CD14-positive monocyte (primary cell): ENCODE results near the gene GTF2H3. TPM values are rescaled to one million over a fixed set of nuclear protein-coding genes. Genes with fewer than 3 reads are reported as not detected.

ENCODE experiments used
- DNase-seq, 3 donors: peaks; one replicate each; pipeline ENCODE4 v3.0.0-alpha.2; 2011 to 2022
- H2AFZ ChIP-seq: 2 replicates; pipeline ENCODE4 v1.6.0; 2012; ENCODE audit warnings: mild to moderate bottlenecking, low read depth, low read length, inconsistent platforms; ENCODE audit not compliant: insufficient read depth, poor library complexity, severe bottlenecking
- H3K27ac ChIP-seq, 2 donors: 1 replicate in 1 of 2; 2 replicates in 1 of 2; pipeline ENCODE4 v1.5.1; 2012 to 2013; ENCODE audit warnings: low read length in 2 of 2, control low read depth in 1 of 2, inconsistent platforms in 1 of 2, low read depth in 1 of 2, mild to moderate bottlenecking in 1 of 2
- H3K27me3 ChIP-seq, 2 donors: one replicate each; pipeline versions ENCODE4 v1.6.0 to v1.6.1; 2011 to 2013; ENCODE audit warnings: low read length in 2 of 2; ENCODE audit not compliant: control insufficient read depth in 2 of 2, insufficient read depth in 2 of 2
- H3K36me3 ChIP-seq, 2 donors: replicated peaks in 1 of 2; 1 replicate in 1 of 2; 2 replicates in 1 of 2; pipeline versions ENCODE4 v1.5.1 to v1.6.1; 2012 to 2013; ENCODE audit warnings: low read length in 2 of 2, control low read depth in 1 of 2, inconsistent platforms in 1 of 2, mild to moderate bottlenecking in 1 of 2; ENCODE audit not compliant: insufficient read depth in 2 of 2, control insufficient read depth in 1 of 2
- H3K4me1 ChIP-seq, 2 donors: 1 replicate in 1 of 2; 2 replicates in 1 of 2; pipeline versions ENCODE4 v1.5.1 to v1.6.1; 2012 to 2013; ENCODE audit warnings: low read length in 2 of 2, control low read depth in 1 of 2, inconsistent platforms in 1 of 2, mild to moderate bottlenecking in 1 of 2, moderate library complexity in 1 of 2; ENCODE audit not compliant: insufficient read depth in 2 of 2, control insufficient read depth in 1 of 2
- H3K4me2 ChIP-seq: replicated peaks from 2 replicates; pipeline ENCODE3; 2012; ENCODE audit warnings: low read length, moderate library complexity, mild to moderate bottlenecking; ENCODE audit not compliant: poor library complexity, severe bottlenecking; ENCODE audit errors: extremely low read depth
- H3K4me3 ChIP-seq, 3 experiments: fragments of 200-600 bp in 1 of 3; sonication (generic) in 1 of 3; replicated peaks in 1 of 3; 1 replicate in 2 of 3; 2 replicates in 1 of 3; pipeline ENCODE4 v1.5.1; 2011 to 2013; ENCODE audit warnings: low read length in 3 of 3, mild to moderate bottlenecking in 3 of 3, control low read depth in 2 of 3, low read depth in 2 of 3, inconsistent platforms in 1 of 3, moderate library complexity in 1 of 3
- H3K79me2 ChIP-seq: 2 replicates; pipeline ENCODE4 v1.6.0; 2012; ENCODE audit warnings: mild to moderate bottlenecking, control low read depth, inconsistent platforms, low read length, moderate library complexity; ENCODE audit not compliant: insufficient read depth
- H3K9ac ChIP-seq: 2 replicates; pipeline ENCODE4 v1.6.0; 2017; ENCODE audit warnings: low read length, mild to moderate bottlenecking; ENCODE audit not compliant: insufficient read depth, poor library complexity, severe bottlenecking
- H3K9me3 ChIP-seq, 2 donors: replicated peaks in 1 of 2; 1 replicate in 1 of 2; 2 replicates in 1 of 2; pipeline versions ENCODE4 v1.5.1 to v1.6.1; 2012 to 2013; ENCODE audit warnings: low read length in 2 of 2, control low read depth in 1 of 2; ENCODE audit not compliant: control insufficient read depth in 1 of 2, insufficient read depth in 1 of 2
- H4K20me1 ChIP-seq: 2 replicates; pipeline ENCODE4 v1.6.0; 2012; ENCODE audit warnings: mild to moderate bottlenecking, low read length, control low read depth, moderate library complexity; ENCODE audit not compliant: insufficient read depth
- H3K27ac Mint-ChIP-seq, 7 donors: one replicate each; pipeline ENCODE4 v1.8.0; 2020; ENCODE audit warnings: mild to moderate bottlenecking in 7 of 7, mixed read lengths in 7 of 7, moderate library complexity in 6 of 7, inconsistent platforms in 2 of 7
- H3K27me3 Mint-ChIP-seq, 3 donors: one replicate each; pipeline ENCODE4 v1.8.0; 2021 to 2022; ENCODE audit warnings: low read depth in 3 of 3, mild to moderate bottlenecking in 3 of 3, mixed read lengths in 3 of 3, moderate library complexity in 3 of 3, inconsistent platforms in 1 of 3
- H3K36me3 Mint-ChIP-seq, 2 donors: one replicate each; pipeline ENCODE4 v1.8.0; 2020; ENCODE audit warnings: mixed read lengths in 2 of 2, inconsistent platforms in 1 of 2, mild to moderate bottlenecking in 1 of 2
- H3K4me1 Mint-ChIP-seq: one replicate; pipeline ENCODE4 v1.8.0; 2020; ENCODE audit warnings: mild to moderate bottlenecking, mixed read lengths
- H3K4me3 Mint-ChIP-seq, 2 donors: one replicate each; pipeline ENCODE4 v1.8.0; 2020; ENCODE audit warnings: mild to moderate bottlenecking in 2 of 2, mixed read lengths in 2 of 2, moderate library complexity in 1 of 2
- H3K9me3 Mint-ChIP-seq, 7 donors: one replicate each; pipeline ENCODE4 v1.8.0; 2020 to 2022; ENCODE audit warnings: mixed read lengths in 7 of 7, mild to moderate bottlenecking in 6 of 7, moderate library complexity in 6 of 7, inconsistent platforms in 2 of 7
- CTCF ChIP-seq: fragments of 200-600 bp; IDR thresholded peaks from one replicate; pipeline ENCODE4 v1.8.0; 2022; ENCODE audit warnings: antibody characterized with exemption, mild to moderate bottlenecking
- WGBS: methylation state at CpG from one replicate; pipeline ENCODE4 v1.1.5; 2013; ENCODE audit warnings: missing lambda C conversion rate; ENCODE audit not compliant: insufficient coverage; 5-methylcytosine and 5-hydroxymethylcytosine counted together
- intact Hi-C, 2 donors: fragments of 100-400 bp; cut with micrococcal nuclease; formaldehyde crosslinking; loops; one replicate each; pipeline versions ENCODE4 v1.15.0 to v1.15.1; 2023
- polyA plus RNA-seq, 3 donors: library from polyadenylated mRNA; depleted of rRNA in 1 of 3; unstranded in 2 of 3; stranded (reverse) in 1 of 3; fragments of 300-500 nt in 2 of 3; fragments of >200 nt in 1 of 3; fragmentation: Illumina TruSeq in 2 of 3; gene quantifications; 1 replicate in 2 of 3; 2 replicates in 1 of 3; pipeline ENCODE4 v1.2.3, GENCODE V29; 2012 to 2021

The GTF2H3 gene
- polyA plus RNA-seq, 3 donors: 8.2 to 21.7 (median 12.3) TPM

- 100% methylated on average over 1 of the region's 2 CpGs for WGBS
- Histone ChIP-seq H3K27me3 (no peaks in the 10 kb centered on the region), H4K20me1 (no peaks in the 10 kb centered on the region), H3K79me2 (no peaks in the 10 kb centered on the region), H3K36me3 (peaks cover 80 to 99% of the 10 kb centered on the region in 2 donors), H3K4me2 (no peak overlapping the region), H3K4me1 (no peaks in the 10 kb centered on the region), H3K27ac (no peak overlapping the region), H3K9me3 (no peaks in the 10 kb centered on the region), H2AFZ (no peak overlapping the region), H3K9ac (no peak overlapping the region), H3K4me3 (no peak overlapping the region)
- no peak for DNase-seq
- no peak overlapping the region for H3K4me3 Mint-ChIP-seq
- peak overlapping the region in 1 of 7 donors; percentile 36 for H3K27ac Mint-ChIP-seq
- H3K36me3 Mint-ChIP-seq: peaks cover 82 to 93% of the 10 kb centered on the region in 2 donors
- H3K27me3 Mint-ChIP-seq: peaks cover 0 to 1% (median 0%) of the 10 kb centered on the region in 3 donors
- no peak for TF ChIP-seq CTCF
- H3K9me3 Mint-ChIP-seq: no peaks in the 10 kb centered on the region
- intact Hi-C loops: no loop called here
- no peaks in the 10 kb centered on the region for H3K4me1 Mint-ChIP-seq
These were observed 19.5 kb upstream of the GTF2H3 start for GRCh38 chr12:123614110-123614509.

- H3K27me3 ChIP-seq: no peaks in the 10 kb centered on the region
- H3K36me3 ChIP-seq: peaks cover 76 to 99% of the 10 kb centered on the region in 2 donors
- H3K4me3 ChIP-seq: no peak overlapping the region
- intact Hi-C loops: no loop called here
- DNase-seq: no peak
- H3K4me2 ChIP-seq: no peak overlapping the region
- H3K9ac ChIP-seq: no peak overlapping the region
- no peak overlapping the region for H3K27ac ChIP-seq
- no peaks in the 10 kb centered on the region for H3K9me3 ChIP-seq
- 86% methylated on average over 4 of the region's 4 CpGs for WGBS
- H3K4me1 Mint-ChIP-seq: no peaks in the 10 kb centered on the region
- no peaks in the 10 kb centered on the region for H3K79me2 ChIP-seq
- no peaks in the 10 kb centered on the region for H3K9me3 Mint-ChIP-seq
- no peak for TF ChIP-seq CTCF
- H3K27ac Mint-ChIP-seq: no peak overlapping the region
- no peaks in the 10 kb centered on the region for H3K4me1 ChIP-seq
- H3K27me3 Mint-ChIP-seq: peaks cover 0 to 1% (median 0%) of the 10 kb centered on the region in 3 donors
- H2AFZ ChIP-seq: no peak overlapping the region
- no peak overlapping the region for H3K4me3 Mint-ChIP-seq
- peaks cover 82 to 93% of the 10 kb centered on the region in 2 donors for H3K36me3 Mint-ChIP-seq
- no peaks in the 10 kb centered on the region for H4K20me1 ChIP-seq
These were observed 19.1 kb upstream of the GTF2H3 start for GRCh38 chr12:123614531-123614930.
